Measurements from ENCODE around the gene ATG101.

- TF ChIP-seq CTCF (IDR thresholded peaks at IDR 0.05), result no peak
- no peak for TF ChIP-seq POLR2A (IDR thresholded peaks at IDR 0.05)
Observed at GRCh38 chr12:52037248-52037861, 32.4 kb upstream of the ATG101 start.

Measured in uterus (tissue), 2 donors.